ENCODE measurements around the gene RAD9A. TPM values are rescaled to one million over a fixed set of nuclear protein-coding genes. Genes with fewer than 3 reads are reported as not detected.

RAD9A gene
- total RNA-seq, 1 experiment from 2014 or later = 20.9 TPM

GRCh38 chr11:67352546-67353316 lies 39.1 kb upstream of the RAD9A start:
- peak; percentile 51 for DNase-seq
- no peak overlapping the region for H3K23ac ChIP-seq (ENCODE audit: insufficient read length, low read depth, low read length)
- H2BK120ac ChIP-seq (ENCODE audit: low read depth, low read length, poor library complexity, severe bottlenecking) = no peak overlapping the region
- H3K4ac ChIP-seq (ENCODE audit: low read depth, low read length) = no peak overlapping the region
- no peak overlapping the region for H3T11ph ChIP-seq (ENCODE audit: low read length)
- no peaks in the 10 kb centered on the region for H3K79me1 ChIP-seq (ENCODE audit: insufficient read depth, low read depth, low read length, poor library complexity, severe bottlenecking)
- no peak overlapping the region for H2BK20ac ChIP-seq (ENCODE audit: low read depth, low read length, poor library complexity, severe bottlenecking)
- WGBS (ENCODE audit: extremely low coverage, insufficient read length, low lambda C conversion rate) = no CpG with 5 or more reads among the region's 25 CpGs
- H3K27ac ChIP-seq (ENCODE audit: insufficient read length, low read depth, low read length) = no peak overlapping the region
- no peaks in the 10 kb centered on the region for H3K27me3 ChIP-seq (ENCODE audit: insufficient read depth, low read length)
- peak overlapping the region; percentile 90 to 92 for H3K4me3 Mint-ChIP-seq
- no peaks in the 10 kb centered on the region for H3K79me2 ChIP-seq (ENCODE audit: insufficient read depth, low read length)
- peak overlapping the region; percentile 76 for H3K4me2 ChIP-seq (ENCODE audit: insufficient read depth, insufficient read length, low read length)
- peak overlapping the region; percentile 89 to 99 (median 92); a peak in 5 of 7 replicates for H3K27ac Mint-ChIP-seq
- H2BK5ac ChIP-seq (ENCODE audit: insufficient read length, low read length) = peak overlapping the region; percentile 50
- H3K9me3 ChIP-seq (ENCODE audit: control insufficient read depth, low read depth, low read length) = no peaks in the 10 kb centered on the region
- H3K9me3 Mint-ChIP-seq = no peaks in the 10 kb centered on the region
- peak overlapping the region; percentile 37 for H3K18ac ChIP-seq (ENCODE audit: insufficient read length, low read depth, low read length)
- H3K27me3 Mint-ChIP-seq (ENCODE audit: low read depth) = peaks cover 3% of the 10 kb centered on the region
- peak overlapping the region; percentile 93 for H3K14ac ChIP-seq (ENCODE audit: insufficient read depth, low read length)
- H2AK5ac ChIP-seq (ENCODE audit: insufficient read length, low read length) = no peak overlapping the region
- no peak overlapping the region for H3K56ac ChIP-seq (ENCODE audit: insufficient read length, low read depth, low read length)
- H3K9ac ChIP-seq (ENCODE audit: extremely low read depth, insufficient read length, low read length) = peak overlapping the region; percentile 9
- TF ChIP-seq CTCF (conservative IDR thresholded peaks at IDR 0.05) = no peak
- 0 out of 2 replicates have a peak overlapping the region, but pooled peaks have one; percentile 81 for H2BK15ac ChIP-seq (ENCODE audit: low read depth, low read length)
- no peaks in the 10 kb centered on the region for H3K4me1 ChIP-seq (ENCODE audit: insufficient read depth, low read length)
- no peak overlapping the region for H4K91ac ChIP-seq (ENCODE audit: insufficient read length, low read depth, low read length)
- no peak overlapping the region for H2AFZ ChIP-seq (ENCODE audit: low read length)
- H4K5ac ChIP-seq (ENCODE audit: insufficient read length, low read depth, low read length) = no peak overlapping the region
- H2BK12ac ChIP-seq (ENCODE audit: insufficient read length, low read depth, low read length) = no peak overlapping the region
- no peak overlapping the region for H4K8ac ChIP-seq (replicated peaks; ENCODE audit: insufficient read length, low read depth, low read length)
- no peaks in the 10 kb centered on the region for H3K36me3 Mint-ChIP-seq (ENCODE audit: insufficient read depth in 1 of 3, low read depth in 3 of 3)
- peaks cover 14% of the 10 kb centered on the region for H3K23me2 ChIP-seq (ENCODE audit: insufficient read length, low read depth, low read length, poor library complexity, severe bottlenecking)
- no peaks in the 10 kb centered on the region for H4K20me1 ChIP-seq (ENCODE audit: control insufficient read depth, insufficient read depth, insufficient read length)
- peaks cover 40 to 51% of the 10 kb centered on the region in 2 experiments for H3K4me1 Mint-ChIP-seq

Data from H9 (cell line).